GM13976 (cell line): ENCODE results near the gene ERC2.

Experiments used
- DNase-seq: peaks from one replicate; pipeline ENCODE4 v3.0.0; 2012; ENCODE audit warnings: low spot score
- in situ Hi-C: fragments of 300-500 bp; cut with MboI; formaldehyde crosslinking; loops from one replicate; pipeline ENCODE4 v1.12.0; 2022; ENCODE audit warnings: low sequenced_read_pairs, mixed read lengths, inconsistent platforms; ENCODE audit not compliant: unreplicated experiment
- TF ChIP-seq, protein P1 (sequence below): IDR thresholded peaks from 2 replicates; pipeline ENCODE4 v1.5.1; 2012; ENCODE audit warnings: borderline replicate concordance, mild to moderate bottlenecking; ENCODE audit not compliant: insufficient read depth; ENCODE audit errors: extremely low read depth, missing control alignments, control extremely low read depth

The ERC2 gene

DNA sequence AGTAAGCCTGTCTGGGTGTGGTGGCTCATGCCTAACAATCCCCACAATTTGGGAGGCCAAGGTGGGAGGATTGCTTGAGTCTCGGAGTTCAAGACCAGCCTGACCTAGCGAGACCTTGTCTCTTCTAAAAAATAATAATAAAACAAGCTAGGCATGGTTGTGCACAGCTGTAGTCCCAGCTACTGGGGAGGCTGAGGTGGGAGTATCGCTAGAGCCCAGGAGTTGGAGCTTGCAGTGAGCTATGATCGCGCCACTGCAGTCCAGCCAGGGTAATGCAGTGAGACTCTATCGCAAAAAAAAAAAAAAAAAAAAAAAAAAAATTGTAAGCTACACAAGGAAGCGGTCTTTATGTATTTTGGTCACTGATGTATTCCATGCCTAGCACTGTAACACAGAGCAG is 738.7 kb downstream of the ERC2 start:
- in situ Hi-C loops = loop anchor here (10.0 kb wide), 1 partner anchor 245 kb away; the partner anchor contains the start of gene WNT5A
- TF ChIP-seq, protein P1, sequence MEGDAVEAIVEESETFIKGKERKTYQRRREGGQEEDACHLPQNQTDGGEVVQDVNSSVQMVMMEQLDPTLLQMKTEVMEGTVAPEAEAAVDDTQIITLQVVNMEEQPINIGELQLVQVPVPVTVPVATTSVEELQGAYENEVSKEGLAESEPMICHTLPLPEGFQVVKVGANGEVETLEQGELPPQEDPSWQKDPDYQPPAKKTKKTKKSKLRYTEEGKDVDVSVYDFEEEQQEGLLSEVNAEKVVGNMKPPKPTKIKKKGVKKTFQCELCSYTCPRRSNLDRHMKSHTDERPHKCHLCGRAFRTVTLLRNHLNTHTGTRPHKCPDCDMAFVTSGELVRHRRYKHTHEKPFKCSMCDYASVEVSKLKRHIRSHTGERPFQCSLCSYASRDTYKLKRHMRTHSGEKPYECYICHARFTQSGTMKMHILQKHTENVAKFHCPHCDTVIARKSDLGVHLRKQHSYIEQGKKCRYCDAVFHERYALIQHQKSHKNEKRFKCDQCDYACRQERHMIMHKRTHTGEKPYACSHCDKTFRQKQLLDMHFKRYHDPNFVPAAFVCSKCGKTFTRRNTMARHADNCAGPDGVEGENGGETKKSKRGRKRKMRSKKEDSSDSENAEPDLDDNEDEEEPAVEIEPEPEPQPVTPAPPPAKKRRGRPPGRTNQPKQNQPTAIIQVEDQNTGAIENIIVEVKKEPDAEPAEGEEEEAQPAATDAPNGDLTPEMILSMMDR = no peak
- DNase-seq = no peak

DNA sequence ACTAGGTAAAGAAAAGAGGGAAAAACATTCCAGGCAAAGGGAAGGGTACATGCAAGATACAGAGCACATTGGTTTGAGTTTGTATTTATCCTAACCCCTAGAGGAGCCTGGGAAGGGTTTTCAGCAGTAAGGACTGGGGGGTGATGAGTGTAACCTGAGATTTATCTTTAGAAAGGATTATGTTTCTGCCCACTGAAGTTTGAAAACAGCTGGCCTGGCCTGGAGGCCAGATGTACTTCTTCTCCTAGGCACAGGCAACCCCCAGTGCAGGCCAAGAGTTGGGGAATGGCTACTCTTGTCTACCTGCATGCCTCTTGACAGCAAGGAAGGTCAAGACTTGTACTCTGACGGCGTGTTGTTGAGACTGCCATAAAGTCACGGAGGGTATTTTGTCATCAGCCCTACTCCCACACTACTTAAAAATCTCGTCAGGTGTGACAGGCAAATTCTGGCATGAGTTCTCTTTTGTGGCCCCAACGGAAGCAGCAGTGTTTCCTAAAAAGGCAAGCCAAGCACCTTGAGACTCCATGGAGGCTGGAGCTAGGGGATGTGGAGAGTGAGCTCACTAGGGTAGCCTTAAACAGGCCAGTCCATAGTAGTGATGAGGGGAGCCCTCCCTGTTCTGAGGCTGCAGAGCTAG is 739.7 kb downstream of the ERC2 start:
- TF ChIP-seq, protein P1 = no peak
- in situ Hi-C loops = loop anchor here (10.0 kb wide), 1 partner anchor 244 kb away; the partner anchor contains the start of gene WNT5A
- no peak for DNase-seq

DNA sequence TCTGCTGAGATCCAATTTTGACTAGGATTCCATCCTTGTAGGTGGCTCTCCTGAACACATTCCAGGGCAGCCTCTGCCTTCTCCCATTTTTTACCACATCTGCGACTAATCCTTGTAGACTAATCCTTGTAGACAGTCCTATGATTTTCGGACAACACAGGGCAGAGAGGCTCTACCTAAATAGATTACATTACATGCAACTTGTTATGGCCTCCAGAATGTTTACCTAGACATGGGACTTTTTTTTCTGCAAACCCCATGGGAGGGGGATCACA is 741.8 kb downstream of the ERC2 start:
- DNase-seq = no peak
- in situ Hi-C loops = loop anchor here (10.0 kb wide), 1 partner anchor 242 kb away; the partner anchor contains the start of gene WNT5A
- TF ChIP-seq, protein P1 = no peak

DNA sequence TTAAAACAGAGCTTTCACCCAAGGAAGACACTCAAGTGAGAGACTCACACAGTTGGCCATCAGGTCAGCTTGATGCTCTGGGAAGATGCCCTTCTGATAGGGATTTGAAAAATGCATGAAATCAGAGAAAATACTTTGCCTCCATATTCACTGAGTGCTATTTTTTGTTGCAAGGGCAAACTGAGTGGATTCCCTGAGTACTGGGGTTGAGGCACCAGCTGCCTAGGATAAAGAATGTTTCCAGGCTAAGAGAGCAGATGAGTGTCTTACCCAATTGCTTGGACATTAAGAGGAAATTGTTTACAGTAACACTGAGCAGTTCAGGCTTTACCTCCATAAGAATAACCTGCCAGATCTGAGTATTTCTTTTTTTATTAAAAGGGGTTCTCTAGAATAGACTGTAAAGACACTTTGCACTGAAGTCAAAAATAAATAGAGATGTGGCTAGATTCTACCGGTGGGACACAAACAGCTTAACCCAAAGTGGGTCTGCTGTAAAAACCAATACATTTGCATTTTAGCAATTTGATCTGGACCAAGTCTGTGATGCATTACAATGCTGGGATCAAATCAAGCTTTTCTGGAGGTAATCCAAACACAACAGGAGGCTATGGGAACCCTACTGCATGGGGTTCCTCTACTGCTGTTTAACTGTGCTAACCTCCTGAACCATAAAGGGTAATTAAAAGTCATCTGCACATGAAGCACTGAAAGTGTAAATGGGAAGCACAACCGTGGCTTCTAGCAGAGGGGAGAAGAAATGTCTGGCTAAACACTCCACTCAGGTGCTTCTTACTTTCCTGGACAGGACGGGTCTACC is 742.4 kb downstream of the ERC2 start:
- no peak for DNase-seq
- TF ChIP-seq, protein P1 = no peak
- in situ Hi-C loops = loop anchor here (10.0 kb wide), 1 partner anchor 241 kb away; the partner anchor contains the start of gene WNT5A

DNA sequence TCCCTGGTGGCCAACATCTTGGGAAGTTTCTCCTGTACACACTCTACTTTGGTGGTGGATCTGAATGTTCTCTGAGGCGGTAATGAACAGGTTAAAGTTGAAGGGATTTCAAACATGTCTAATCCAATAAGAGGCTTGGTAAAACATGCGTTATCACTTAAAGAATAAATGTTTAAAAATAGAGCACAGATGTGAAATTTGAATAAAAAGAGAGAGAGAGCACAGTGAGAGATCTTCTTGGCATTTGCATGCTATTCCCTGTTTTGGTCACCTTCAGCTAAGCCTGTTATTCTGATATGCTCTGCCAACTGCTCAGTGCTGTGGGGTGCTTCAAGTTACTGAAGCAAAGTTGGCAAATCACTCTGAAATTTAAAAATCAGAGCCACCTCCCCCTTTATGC is 743.4 kb downstream of the ERC2 start:
- in situ Hi-C loops = loop anchor here (10.0 kb wide), 1 partner anchor 240 kb away; the partner anchor contains the start of gene WNT5A
- DNase-seq = no peak
- TF ChIP-seq, protein P1 = no peak

DNA sequence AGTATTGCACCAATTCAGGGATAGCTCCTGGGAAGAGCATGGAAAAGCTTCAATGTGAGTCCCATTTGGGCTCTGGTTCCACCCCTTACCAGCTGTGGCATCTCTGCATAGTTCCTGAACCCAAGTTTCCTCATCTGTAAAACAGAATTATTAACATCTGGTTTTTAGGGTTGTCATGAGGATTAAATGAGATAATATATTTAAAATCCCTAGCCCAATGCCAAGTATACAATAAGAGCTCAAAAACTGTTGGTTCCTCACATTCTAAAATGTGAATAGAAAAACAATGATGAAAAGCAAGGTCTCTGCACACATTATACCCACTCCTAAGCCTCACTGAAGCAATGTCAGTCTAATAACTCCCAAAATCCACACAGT is 743.9 kb downstream of the ERC2 start:
- in situ Hi-C loops = loop anchor here (10.0 kb wide), 1 partner anchor 240 kb away; the partner anchor contains the start of gene WNT5A

More for the DNA sequence above, 743.9 kb downstream of the ERC2 start:
- TF ChIP-seq, protein P1 = no peak
- DNase-seq = no peak
